Liver (tissue), 9 donors: ENCODE data around the gene NYNRIN. TPM values are rescaled to one million over a fixed set of nuclear protein-coding genes. Genes with fewer than 3 reads are reported as not detected.

Experiments
- DNase-seq: peaks from one replicate; pipeline ENCODE4 v3.0.0-alpha.2; 2017; ENCODE audit warnings: low spot score
- H3K27ac ChIP-seq, 2 donors: one replicate each; pipeline ENCODE4 v1.7.0; 2013; ENCODE audit warnings: inconsistent platforms in 2 of 2, low read length in 2 of 2, control low read depth in 1 of 2, low read depth in 1 of 2, mild to moderate bottlenecking in 1 of 2
- H3K27me3 ChIP-seq, 4 donors: one replicate each; pipeline versions ENCODE4 v1.6.1 to v1.7.0; 2013; ENCODE audit warnings: low read length in 3 of 4, inconsistent platforms in 1 of 4, mild to moderate bottlenecking in 1 of 4, moderate library complexity in 1 of 4; ENCODE audit not compliant: control insufficient read depth in 4 of 4, insufficient read depth in 4 of 4
- H3K36me3 ChIP-seq, 4 donors: one replicate each; pipeline versions ENCODE4 v1.6.1 to v1.7.0; 2013; ENCODE audit warnings: low read length in 3 of 4, mild to moderate bottlenecking in 3 of 4, low read depth in 1 of 4, moderate library complexity in 1 of 4; ENCODE audit not compliant: control insufficient read depth in 4 of 4, insufficient read depth in 3 of 4
- H3K4me1 ChIP-seq, 4 donors: one replicate each; pipeline versions ENCODE4 v1.6.1 to v1.7.0; 2013; ENCODE audit warnings: low read length in 3 of 4, mild to moderate bottlenecking in 3 of 4, moderate library complexity in 1 of 4; ENCODE audit not compliant: control insufficient read depth in 4 of 4, insufficient read depth in 4 of 4
- H3K4me3 ChIP-seq, 3 donors: one replicate each; pipeline versions ENCODE4 v1.6.1 to v1.7.0; 2013; ENCODE audit warnings: low read length in 3 of 3, control low read depth in 1 of 3, low read depth in 1 of 3, mild to moderate bottlenecking in 1 of 3
- H3K9ac ChIP-seq, 2 donors: one replicate each; pipeline ENCODE4 v1.7.0; 2013; ENCODE audit warnings: low read length in 2 of 2, mild to moderate bottlenecking in 2 of 2, moderate library complexity in 2 of 2, control low read depth in 1 of 2, low read depth in 1 of 2
- H3K9me3 ChIP-seq, 4 donors: one replicate each; pipeline versions ENCODE4 v1.6.1 to v1.7.0; 2013; ENCODE audit warnings: low read length in 3 of 4; ENCODE audit not compliant: control insufficient read depth in 4 of 4
- ATF3 ChIP-seq: IDR thresholded peaks from 2 replicates; pipeline ENCODE4 v1.6.1; 2016; ENCODE audit warnings: antibody characterized with exemption
- CTCF ChIP-seq: fragments of 150-350 bp; IDR thresholded peaks from 2 replicates; pipeline ENCODE4 v1.5.1; 2017; ENCODE audit warnings: improper control_type of control experiment, low read depth, low read length; ENCODE audit not compliant: missing input control
- EGR1 ChIP-seq, 2 donors: IDR thresholded peaks; 2 replicates each; pipeline ENCODE4 v1.6.1; 2016 to 2018; ENCODE audit warnings: antibody characterized with exemption in 2 of 2, low read depth in 2 of 2
- FOXA1 ChIP-seq: IDR thresholded peaks from 2 replicates; pipeline ENCODE4 v1.6.1; 2016; ENCODE audit warnings: antibody characterized with exemption
- FOXA2 ChIP-seq: IDR thresholded peaks from 2 replicates; pipeline ENCODE4 v1.6.1; 2016; ENCODE audit warnings: antibody characterized with exemption
- GABPA ChIP-seq, 2 donors: IDR thresholded peaks in 1 of 2; conservative IDR thresholded peaks in 1 of 2; 2 replicates each; pipeline ENCODE4 v1.6.1; 2016; ENCODE audit warnings: antibody characterized with exemption in 2 of 2, mild to moderate bottlenecking in 1 of 2, moderate library complexity in 1 of 2
- HNF4A ChIP-seq, 2 donors: conservative IDR thresholded peaks; 2 replicates each; pipeline ENCODE4 v1.6.1; 2016; ENCODE audit warnings: antibody characterized with exemption in 2 of 2, mild to moderate bottlenecking in 2 of 2
- HNF4G ChIP-seq: IDR thresholded peaks from 2 replicates; pipeline ENCODE4 v1.6.1; 2016; ENCODE audit warnings: antibody characterized with exemption
- JUND ChIP-seq, 2 donors: IDR thresholded peaks; 2 replicates each; pipeline ENCODE4 v1.6.1; 2016; ENCODE audit warnings: antibody characterized with exemption in 2 of 2
- MAX ChIP-seq: IDR thresholded peaks from 2 replicates; pipeline ENCODE4 v1.6.1; 2016; ENCODE audit warnings: antibody characterized with exemption
- NR2F2 ChIP-seq: IDR thresholded peaks from 2 replicates; pipeline ENCODE4 v1.6.1; 2016; ENCODE audit warnings: antibody characterized with exemption
- RAD21 ChIP-seq, 2 donors: IDR thresholded peaks; 2 replicates each; pipeline ENCODE4 v1.6.1; 2016; ENCODE audit warnings: antibody characterized with exemption in 2 of 2, mild to moderate bottlenecking in 2 of 2
- RXRA ChIP-seq, 2 donors: IDR thresholded peaks; 2 replicates each; pipeline ENCODE4 v1.6.1; 2017 to 2018; ENCODE audit warnings: antibody characterized with exemption in 2 of 2, mild to moderate bottlenecking in 1 of 2
- SP1 ChIP-seq: IDR thresholded peaks from 2 replicates; pipeline ENCODE4 v1.6.1; 2018; ENCODE audit warnings: antibody characterized with exemption, mild to moderate bottlenecking
- TAF1 ChIP-seq: conservative IDR thresholded peaks from 2 replicates; pipeline ENCODE4 v1.6.1; 2016; ENCODE audit warnings: antibody characterized with exemption, mild to moderate bottlenecking
- YY1 ChIP-seq: IDR thresholded peaks from 2 replicates; pipeline ENCODE4 v1.6.1; 2016; ENCODE audit warnings: antibody characterized with exemption, mild to moderate bottlenecking
- WGBS: extraction: QIAGEN DNeasy Blood & Tissue Kit; methylation state at CpG from one replicate; pipeline ENCODE4 v1.1.7; 2013; 5-methylcytosine and 5-hydroxymethylcytosine counted together
- polyA plus RNA-seq, 2 donors: library from polyadenylated mRNA; stranded (reverse) in 1 of 2; unstranded in 1 of 2; fragments of 200-250 nt in 1 of 2; fragments of >200 nt in 1 of 2; fragmentation: Nextera tagmentation in 1 of 2; extraction: Ambion mirVana in 1 of 2; gene quantifications; one replicate each; pipeline versions ENCODE4 v1.2.1 to v1.2.3, GENCODE V29; 2013 to 2015
- total RNA-seq, 2 donors: library from RNA; depleted of rRNA; stranded (reverse); fragments of >200 nt; gene quantifications; one replicate each; pipeline ENCODE4 v1.2.3, GENCODE V29; 2014
- donor health status: healthy.
- donor health status: healthy.
- donor health status: healthy.
- donor health status: healthy.
- donor health status: healthy.

NYNRIN gene
- total and polyA plus RNA-seq, 4 donors, result 0.89 to 11.0 (median 1.8) TPM

GRCh38 chr14:24401810-24402702, 3.3 kb downstream of the NYNRIN start:
- no peak for DNase-seq
- Histone ChIP-seq H3K4me3 (no peak overlapping the region), H3K27ac (peak overlapping the region; percentile 59 to 61), H3K27me3 (no peaks in the 10 kb centered on the region), H3K9me3 (no peaks in the 10 kb centered on the region), H3K36me3 (no peaks in the 10 kb centered on the region), H3K4me1 (peaks cover 3 to 39% (median 29%) of the 10 kb centered on the region in 4 donors), H3K9ac (no peak overlapping the region)
- WGBS, result 67% methylated on average over 9 of the region's 9 CpGs
- no peak for TF ChIP-seq JUND (IDR thresholded peaks at IDR 0.05)
- no peak for TF ChIP-seq YY1
- TF ChIP-seq TAF1, result no peak
- TF ChIP-seq SP1, result no peak
- no peak for TF ChIP-seq FOXA2

GRCh38 chr14:24403294-24403998, 4.6 kb downstream of the NYNRIN start:
- H3K36me3 ChIP-seq, result no peaks in the 10 kb centered on the region
- H3K9me3 ChIP-seq, result no peaks in the 10 kb centered on the region
- H3K4me3 ChIP-seq, result no peak overlapping the region
- no peak overlapping the region for H3K27ac ChIP-seq
- peaks cover 3 to 39% (median 29%) of the 10 kb centered on the region in 4 donors for H3K4me1 ChIP-seq
- no peaks in the 10 kb centered on the region for H3K27me3 ChIP-seq
- no peak for DNase-seq
- TF ChIP-seq TAF1, result no peak
- 79% methylated on average over 7 of the region's 7 CpGs for WGBS
- no peak overlapping the region for H3K9ac ChIP-seq

GRCh38 chr14:24404814-24405213, 6.0 kb downstream of the NYNRIN start:
- Histone ChIP-seq H3K9me3 (no peaks in the 10 kb centered on the region), H3K36me3 (peaks cover 0 to 4% (median 0%) of the 10 kb centered on the region in 4 donors), H3K27ac (no peak overlapping the region), H3K9ac (no peak overlapping the region), H3K4me1 (peaks cover 0 to 31% (median 22%) of the 10 kb centered on the region in 4 donors), H3K27me3 (no peaks in the 10 kb centered on the region), H3K4me3 (no peak overlapping the region)
- no peak for DNase-seq
- WGBS, result 85% methylated on average over 4 of the region's 4 CpGs
- no peak for TF ChIP-seq GABPA (IDR thresholded peaks at IDR 0.05 in 1 of 2, conservative IDR thresholded peaks at IDR 0.05 in 1 of 2)
- TF ChIP-seq TAF1, result no peak
- no peak for TF ChIP-seq JUND (IDR thresholded peaks at IDR 0.05)
- TF ChIP-seq FOXA2, result no peak
- no peak for TF ChIP-seq NR2F2
- TF ChIP-seq ATF3, result no peak
- no peak for TF ChIP-seq HNF4A (conservative IDR thresholded peaks at IDR 0.05)
- no peak for TF ChIP-seq SP1
- no peak for TF ChIP-seq RXRA (IDR thresholded peaks at IDR 0.05)
- TF ChIP-seq HNF4G, result no peak
- TF ChIP-seq RAD21 (IDR thresholded peaks at IDR 0.05), result no peak

- no peak overlapping the region for H3K4me3 ChIP-seq
- H3K27ac ChIP-seq, result no peak overlapping the region
- no peak for DNase-seq
- H3K36me3 ChIP-seq, result peaks cover 0 to 4% (median 0%) of the 10 kb centered on the region in 4 donors
- H3K9me3 ChIP-seq, result no peaks in the 10 kb centered on the region
- WGBS, result 93% methylated on average over 6 of the region's 6 CpGs
- no peak overlapping the region for H3K9ac ChIP-seq
- peaks cover 0 to 22% (median 13%) of the 10 kb centered on the region in 4 donors for H3K4me1 ChIP-seq
- no peaks in the 10 kb centered on the region for H3K27me3 ChIP-seq
- TF ChIP-seq ATF3 (no peak), SP1 (no peak), FOXA2 (no peak), EGR1 (IDR thresholded peaks at IDR 0.05; ENCODE audit: low read depth in 2 of 2) (no peak), CTCF (no peak), NR2F2 (no peak), MAX (no peak), RXRA (IDR thresholded peaks at IDR 0.05) (no peak), YY1 (no peak), HNF4G (no peak), FOXA1 (no peak), HNF4A (conservative IDR thresholded peaks at IDR 0.05) (no peak), GABPA (IDR thresholded peaks at IDR 0.05 in 1 of 2, conservative IDR thresholded peaks at IDR 0.05 in 1 of 2) (no peak), RAD21 (IDR thresholded peaks at IDR 0.05) (no peak)
These were observed 7.6 kb downstream of the NYNRIN start for GRCh38 chr14:24406416-24406815.
